Neural cell (in vitro differentiated cells): ENCODE data around the gene DNM3.

ENCODE experiments used
- EZH2 ChIP-seq: fragments of 200-600, 300-800 bp; shearing (Covaris generic), sonication (generic); IDR thresholded peaks from 2 replicates; pipeline ENCODE4 v1.6.1; 2014; ENCODE audit warnings: antibody characterized with exemption, low read length, borderline replicate concordance, mild to moderate bottlenecking; ENCODE audit not compliant: insufficient read depth, poor library complexity, severe bottlenecking
- MXI1 ChIP-seq: fragments of 450-650 bp; conservative IDR thresholded peaks from 2 replicates; pipeline ENCODE4 v1.6.1; 2014; ENCODE audit warnings: antibody characterized with exemption, mild to moderate bottlenecking; ENCODE audit not compliant: poor library complexity, severe bottlenecking
- POLR2AphosphoS5 ChIP-seq: IDR thresholded peaks from 2 replicates; pipeline ENCODE4 v1.6.1; 2012
- RAD21 ChIP-seq: fragments of 450-650 bp; conservative IDR thresholded peaks from 2 replicates; pipeline ENCODE4 v1.6.1; 2014; ENCODE audit warnings: antibody characterized with exemption, mild to moderate bottlenecking, moderate library complexity
- SMC3 ChIP-seq: fragments of 450-650 bp; conservative IDR thresholded peaks from 2 replicates; pipeline ENCODE4 v1.6.1; 2014; ENCODE audit warnings: antibody characterized with exemption, mild to moderate bottlenecking, moderate library complexity; ENCODE audit not compliant: poor library complexity
- TAF1 ChIP-seq: IDR thresholded peaks from 2 replicates; pipeline ENCODE4 v1.6.1; 2012; ENCODE audit warnings: low read depth
- TF ChIP-seq, protein P1 (sequence below): fragments of 450-650 bp; IDR thresholded peaks from 2 replicates; pipeline ENCODE4 v1.5.1; 2014; ENCODE audit warnings: antibody characterized with exemption, mild to moderate bottlenecking, moderate library complexity; ENCODE audit not compliant: poor library complexity, severe bottlenecking

DNA sequence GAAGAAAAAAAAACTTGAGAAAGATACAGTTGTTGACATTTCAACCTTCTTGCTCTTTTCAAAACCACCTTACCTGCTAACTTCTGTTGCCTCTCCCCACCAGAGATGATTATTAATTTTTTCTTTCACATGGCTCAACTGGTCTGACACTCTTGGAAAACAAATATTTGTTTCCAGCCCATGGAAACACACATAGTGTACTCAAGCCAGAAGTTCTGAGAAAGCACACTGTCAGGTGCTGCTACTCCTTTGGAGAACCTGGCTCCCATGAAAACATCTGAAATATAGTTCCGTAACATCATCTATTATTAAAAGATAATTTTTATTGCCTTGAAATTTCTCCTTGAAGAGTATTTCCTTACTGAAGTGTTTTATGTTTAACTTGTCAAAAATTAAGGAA is 434.2 kb downstream of the DNM3 start:
- TF ChIP-seq, protein P1, sequence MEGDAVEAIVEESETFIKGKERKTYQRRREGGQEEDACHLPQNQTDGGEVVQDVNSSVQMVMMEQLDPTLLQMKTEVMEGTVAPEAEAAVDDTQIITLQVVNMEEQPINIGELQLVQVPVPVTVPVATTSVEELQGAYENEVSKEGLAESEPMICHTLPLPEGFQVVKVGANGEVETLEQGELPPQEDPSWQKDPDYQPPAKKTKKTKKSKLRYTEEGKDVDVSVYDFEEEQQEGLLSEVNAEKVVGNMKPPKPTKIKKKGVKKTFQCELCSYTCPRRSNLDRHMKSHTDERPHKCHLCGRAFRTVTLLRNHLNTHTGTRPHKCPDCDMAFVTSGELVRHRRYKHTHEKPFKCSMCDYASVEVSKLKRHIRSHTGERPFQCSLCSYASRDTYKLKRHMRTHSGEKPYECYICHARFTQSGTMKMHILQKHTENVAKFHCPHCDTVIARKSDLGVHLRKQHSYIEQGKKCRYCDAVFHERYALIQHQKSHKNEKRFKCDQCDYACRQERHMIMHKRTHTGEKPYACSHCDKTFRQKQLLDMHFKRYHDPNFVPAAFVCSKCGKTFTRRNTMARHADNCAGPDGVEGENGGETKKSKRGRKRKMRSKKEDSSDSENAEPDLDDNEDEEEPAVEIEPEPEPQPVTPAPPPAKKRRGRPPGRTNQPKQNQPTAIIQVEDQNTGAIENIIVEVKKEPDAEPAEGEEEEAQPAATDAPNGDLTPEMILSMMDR: no peak
- no peak for TF ChIP-seq SMC3
- TF ChIP-seq POLR2AphosphoS5: no peak
- TF ChIP-seq TAF1: no peak
- TF ChIP-seq RAD21: no peak
- no peak for TF ChIP-seq MXI1
- no peak for TF ChIP-seq EZH2
